ENCODE results near the gene KLHL2. TPM values are rescaled to one million over a fixed set of nuclear protein-coding genes. Genes with fewer than 3 reads are reported as not detected.
"Not testable (repeated sequence)": the region's sequence is repeated elsewhere in the genome, so short reads cannot be mapped to it uniquely, and the experiment has no call there.

Gene KLHL2
- total RNA-seq, 2 donors from 2014 or later: 23.8 to 26.6 TPM

GRCh38 chr4:165199286-165199685, 8.1 kb upstream of the KLHL2 start:
- intact Hi-C loops (cut with DNase I): no loop called here
- DNase-seq (ENCODE audit: low spot score): no peak

GRCh38 chr4:165199722-165200121, 7.6 kb upstream of the KLHL2 start:
- DNase-seq (ENCODE audit: low spot score): no peak
- intact Hi-C loops (cut with DNase I): loop anchor here in 1 of 2 donors (10.0 kb wide), 1 partner anchor 125 kb away; the partner anchor contains the start of gene MSMO1

- intact Hi-C loops (cut with DNase I): loop anchor here in 1 of 2 donors (10.0 kb wide), 1 partner anchor 123 kb away; the partner anchor contains the start of gene MSMO1
- no peak for DNase-seq (ENCODE audit: low spot score)
Observed at GRCh38 chr4:165201806-165202205, 5.6 kb upstream of the KLHL2 start.

GRCh38 chr4:165203541-165204461, 3.6 kb upstream of the KLHL2 start:
- DNase-seq (ENCODE audit: low spot score): no peak
- intact Hi-C loops (cut with DNase I): loop anchor here in 1 of 2 donors (10.0 kb wide), 1 partner anchor 121 kb away; the partner anchor contains the start of gene MSMO1

- no peak for DNase-seq (ENCODE audit: low spot score)
- intact Hi-C loops (cut with DNase I): loop anchor here in 1 of 2 donors (10.0 kb wide), 1 partner anchor 120 kb away; the partner anchor contains the start of gene MSMO1
Observed at GRCh38 chr4:165204462-165204830, 2.9 kb upstream of the KLHL2 start.

- intact Hi-C loops (cut with DNase I): loop anchor here in 1 of 2 donors (10.0 kb wide), 1 partner anchor 118 kb away; the partner anchor contains the start of gene MSMO1
- no peak for DNase-seq (ENCODE audit: low spot score)
Observed at GRCh38 chr4:165207016-165207430, 338 bp upstream of the KLHL2 start.

GRCh38 chr4:165208221-165208652, 876 bp downstream of the KLHL2 start:
- intact Hi-C loops (cut with DNase I): loop anchor here in 1 of 2 donors (10.0 kb wide), 1 partner anchor 117 kb away; the partner anchor contains the start of gene MSMO1
- no peak for DNase-seq (ENCODE audit: low spot score)

- no peak for DNase-seq (ENCODE audit: low spot score)
- intact Hi-C loops (cut with DNase I): loop anchor here in 1 of 2 donors (10.0 kb wide), 1 partner anchor 116 kb away; the partner anchor contains the start of gene MSMO1
Observed at GRCh38 chr4:165208741-165209388, 1.5 kb downstream of the KLHL2 start.

- no peak for DNase-seq (ENCODE audit: low spot score)
- intact Hi-C loops (cut with DNase I): loop anchor here in 1 of 2 donors (10.0 kb wide), 1 partner anchor 115 kb away; the partner anchor contains the start of gene MSMO1
Observed at GRCh38 chr4:165209796-165210195, 2.4 kb downstream of the KLHL2 start.

GRCh38 chr4:165210566-165210965, 3.2 kb downstream of the KLHL2 start:
- no peak for DNase-seq (ENCODE audit: low spot score)
- intact Hi-C loops (cut with DNase I): no loop called here

GRCh38 chr4:165212647-165213046, 5.3 kb downstream of the KLHL2 start:
- intact Hi-C loops (cut with DNase I); DNase-seq (ENCODE audit: low spot score): not testable (repeated sequence)

GRCh38 chr4:165213404-165213803, 6.0 kb downstream of the KLHL2 start:
- intact Hi-C loops (cut with DNase I); DNase-seq (ENCODE audit: low spot score): not testable (repeated sequence)

- intact Hi-C loops (cut with DNase I): not testable (repeated sequence)
Observed at GRCh38 chr4:165213991-165214709, 6.8 kb downstream of the KLHL2 start.

GRCh38 chr4:165215034-165215751, 7.8 kb downstream of the KLHL2 start:
- DNase-seq (ENCODE audit: low spot score); intact Hi-C loops (cut with DNase I): not testable (repeated sequence)

More at GRCh38 chr4:165213991-165214709, 6.8 kb downstream of the KLHL2 start:
- not testable (repeated sequence) for DNase-seq (ENCODE audit: low spot score)

- DNase-seq (ENCODE audit: low spot score); intact Hi-C loops (cut with DNase I): not testable (repeated sequence)
Observed at GRCh38 chr4:165215761-165216487, 8.6 kb downstream of the KLHL2 start.

- no peak for DNase-seq (ENCODE audit: low spot score)
- intact Hi-C loops (cut with DNase I): no loop called here
Observed at GRCh38 chr4:165217325-165217724, 10.0 kb downstream of the KLHL2 start.

- DNase-seq (ENCODE audit: low spot score); intact Hi-C loops (cut with DNase I): not testable (repeated sequence)
Observed at GRCh38 chr4:165221306-165221705, 13.9 kb downstream of the KLHL2 start.

Measured in posterior vena cava (tissue), 2 donors.